C4-2B (cell line): ENCODE results near the gene SHISA4.

Experiments used
- ZFX ChIP-seq: fragments of 450-650 bp; IDR thresholded peaks from 2 replicates; pipeline ENCODE4 v1.6.1; 2017
- TF ChIP-seq, protein P1 (sequence below): fragments of 450-650 bp; conservative IDR thresholded peaks from 2 replicates; pipeline ENCODE4 v1.5.1; 2017; ENCODE audit warnings: mild to moderate bottlenecking

DNA sequence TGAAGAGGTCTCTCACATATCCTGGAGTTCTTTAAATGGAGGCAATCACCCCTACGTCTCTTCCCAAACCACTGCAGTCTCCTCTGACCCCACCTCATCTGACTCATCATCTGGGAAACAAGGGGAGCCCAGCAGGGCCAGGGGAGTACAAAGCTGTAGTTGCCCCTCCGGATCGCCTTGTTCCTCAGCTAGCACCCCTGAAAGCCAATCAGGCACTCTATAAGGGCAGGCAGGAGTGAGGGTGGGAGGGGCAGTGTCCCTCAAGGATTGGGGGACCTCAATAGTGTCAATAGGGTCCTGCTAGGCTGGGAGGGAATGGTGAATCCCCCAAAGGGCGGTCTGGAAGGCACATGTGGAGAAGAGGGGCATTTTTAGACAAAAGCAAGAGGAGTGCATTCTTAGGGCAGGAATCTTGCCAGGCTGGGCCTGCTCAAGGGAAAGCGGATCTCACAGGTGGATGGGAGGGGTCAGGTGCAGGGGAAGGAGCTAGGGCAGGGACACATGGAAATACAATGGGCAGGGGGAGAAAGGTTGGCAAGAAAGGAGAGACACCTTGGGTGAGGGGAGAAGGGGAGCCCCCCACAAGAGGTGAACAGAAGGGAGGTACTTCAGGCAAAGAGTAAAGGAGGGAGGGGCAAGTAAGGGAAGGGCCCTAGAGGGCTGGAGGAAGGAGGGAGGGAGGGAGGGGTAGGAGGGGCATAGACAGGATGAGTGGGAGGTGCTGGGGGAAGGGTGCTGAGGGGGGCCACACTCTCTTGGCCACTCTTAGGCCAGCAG, 5.8 kb downstream of the SHISA4 start:
- TF ChIP-seq, protein P1, sequence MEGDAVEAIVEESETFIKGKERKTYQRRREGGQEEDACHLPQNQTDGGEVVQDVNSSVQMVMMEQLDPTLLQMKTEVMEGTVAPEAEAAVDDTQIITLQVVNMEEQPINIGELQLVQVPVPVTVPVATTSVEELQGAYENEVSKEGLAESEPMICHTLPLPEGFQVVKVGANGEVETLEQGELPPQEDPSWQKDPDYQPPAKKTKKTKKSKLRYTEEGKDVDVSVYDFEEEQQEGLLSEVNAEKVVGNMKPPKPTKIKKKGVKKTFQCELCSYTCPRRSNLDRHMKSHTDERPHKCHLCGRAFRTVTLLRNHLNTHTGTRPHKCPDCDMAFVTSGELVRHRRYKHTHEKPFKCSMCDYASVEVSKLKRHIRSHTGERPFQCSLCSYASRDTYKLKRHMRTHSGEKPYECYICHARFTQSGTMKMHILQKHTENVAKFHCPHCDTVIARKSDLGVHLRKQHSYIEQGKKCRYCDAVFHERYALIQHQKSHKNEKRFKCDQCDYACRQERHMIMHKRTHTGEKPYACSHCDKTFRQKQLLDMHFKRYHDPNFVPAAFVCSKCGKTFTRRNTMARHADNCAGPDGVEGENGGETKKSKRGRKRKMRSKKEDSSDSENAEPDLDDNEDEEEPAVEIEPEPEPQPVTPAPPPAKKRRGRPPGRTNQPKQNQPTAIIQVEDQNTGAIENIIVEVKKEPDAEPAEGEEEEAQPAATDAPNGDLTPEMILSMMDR: no peak
- TF ChIP-seq ZFX: no peak
